Metanephros (tissue), 2 donors: ENCODE measurements around the gene ADAM11. TPM values are rescaled to one million over a fixed set of nuclear protein-coding genes. Genes with fewer than 3 reads are reported as not detected.

Experiments
- small RNA-seq: library from RNA; depleted of rRNA; stranded (forward); fragments of <200 nt; gene quantifications from one replicate; pipeline ENCODE3, GENCODE V24; 2014; ENCODE audit warnings: low replicate concordance
- total RNA-seq: library from RNA; depleted of rRNA; stranded (reverse); fragments of >200 nt; gene quantifications from one replicate; pipeline ENCODE4 v1.2.3, GENCODE V29; 2014

Gene ADAM11
- total RNA-seq, result 3.0 TPM

DNA sequence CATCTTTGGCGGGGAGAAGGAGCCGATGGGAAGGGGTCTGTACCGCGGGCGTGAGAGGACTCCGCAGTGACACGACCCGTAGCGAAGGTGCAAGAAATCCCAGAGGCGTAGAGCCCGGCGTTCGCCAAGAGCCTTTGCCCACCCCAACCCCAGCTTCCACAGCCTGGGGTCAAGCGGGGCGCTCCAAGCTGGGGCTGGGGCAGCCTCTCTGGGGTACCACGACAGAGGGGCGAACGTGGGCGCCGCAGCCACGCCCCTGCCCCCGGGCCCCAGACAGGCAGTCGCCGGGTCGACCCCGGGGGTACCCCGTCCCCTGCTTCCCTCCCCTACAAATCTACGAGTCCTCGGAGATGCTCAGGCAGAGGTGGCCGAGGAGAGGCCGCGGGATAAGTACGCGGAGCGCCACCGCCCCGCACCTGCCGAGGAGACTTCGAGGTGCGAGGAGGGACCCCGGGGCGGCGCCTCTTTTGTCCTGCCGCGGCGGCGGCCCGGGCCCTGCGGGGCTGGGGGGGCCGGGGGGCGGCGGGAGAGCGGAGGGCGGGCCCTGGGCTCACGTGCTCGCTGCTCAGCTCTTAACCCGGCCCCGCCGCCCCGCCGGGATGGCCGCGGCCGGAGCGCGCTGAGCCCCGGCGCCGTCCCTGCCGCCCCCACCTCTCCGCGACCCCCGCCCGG is at the start of gene ADAM11:
Gene ADAM11, plus strand, starts transcription at position 575 of the 672 bp plus-strand sequence. CDS start 212 bp downstream, outside the sequence.

GRCh38 chr17:44829523-44830358 is 71.0 kb downstream of the ADAM11 start, which contains the start of gene GJC1:
Gene GJC1 (minus strand): TSS chr17:44830287. CDS start chr17:44805817, 24,470 bp downstream.

Small RNA genes lying within 50 kb of the gene (small RNA-seq; reads per million reads assigned to genes)
- gene RN7SL819P, result not detected

Other genes starting within 250 kb of the ADAM11 start
- 37.4 TPM for gene FZD2, start 201.5 kb upstream of the ADAM11 start, total RNA-seq
- 0.35 TPM for gene MEIOC, start 102.5 kb upstream of the ADAM11 start, total RNA-seq
- gene CCDC43, start 69.2 kb upstream of the ADAM11 start, total RNA-seq, result 22.5 TPM
- 8.1 TPM for gene DBF4B, start 50.3 kb upstream of the ADAM11 start, total RNA-seq
- gene GJC1, start 71.3 kb downstream of the ADAM11 start, total RNA-seq, result 21.6 TPM
- gene HIGD1B, start 88.9 kb downstream of the ADAM11 start, total RNA-seq, result 0.76 TPM
- gene EFTUD2, start 140.5 kb downstream of the ADAM11 start, total RNA-seq, result 75.6 TPM
- gene GFAP, start 156.5 kb downstream of the ADAM11 start, total RNA-seq, result 0.29 TPM
- 5.4 TPM for gene KIF18B, start 188.8 kb downstream of the ADAM11 start, total RNA-seq
- gene C1QL1, start 209.3 kb downstream of the ADAM11 start, total RNA-seq, result 1.1 TPM